NCI-H2081 (cell line): Measurements from ENCODE around the gene SLC35A1.
"Not testable (repeated sequence)": the region's sequence is repeated elsewhere in the genome, so short reads cannot be mapped to it uniquely, and the experiment has no call there.

Experiments
- DNase-seq, 2 experiments: peaks; one replicate each; lab custom pipeline; 2025; lab: John Stamatoyannopoulos, UW

The SLC35A1 gene, protein sequence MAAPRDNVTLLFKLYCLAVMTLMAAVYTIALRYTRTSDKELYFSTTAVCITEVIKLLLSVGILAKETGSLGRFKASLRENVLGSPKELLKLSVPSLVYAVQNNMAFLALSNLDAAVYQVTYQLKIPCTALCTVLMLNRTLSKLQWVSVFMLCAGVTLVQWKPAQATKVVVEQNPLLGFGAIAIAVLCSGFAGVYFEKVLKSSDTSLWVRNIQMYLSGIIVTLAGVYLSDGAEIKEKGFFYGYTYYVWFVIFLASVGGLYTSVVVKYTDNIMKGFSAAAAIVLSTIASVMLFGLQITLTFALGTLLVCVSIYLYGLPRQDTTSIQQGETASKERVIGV

DNA sequence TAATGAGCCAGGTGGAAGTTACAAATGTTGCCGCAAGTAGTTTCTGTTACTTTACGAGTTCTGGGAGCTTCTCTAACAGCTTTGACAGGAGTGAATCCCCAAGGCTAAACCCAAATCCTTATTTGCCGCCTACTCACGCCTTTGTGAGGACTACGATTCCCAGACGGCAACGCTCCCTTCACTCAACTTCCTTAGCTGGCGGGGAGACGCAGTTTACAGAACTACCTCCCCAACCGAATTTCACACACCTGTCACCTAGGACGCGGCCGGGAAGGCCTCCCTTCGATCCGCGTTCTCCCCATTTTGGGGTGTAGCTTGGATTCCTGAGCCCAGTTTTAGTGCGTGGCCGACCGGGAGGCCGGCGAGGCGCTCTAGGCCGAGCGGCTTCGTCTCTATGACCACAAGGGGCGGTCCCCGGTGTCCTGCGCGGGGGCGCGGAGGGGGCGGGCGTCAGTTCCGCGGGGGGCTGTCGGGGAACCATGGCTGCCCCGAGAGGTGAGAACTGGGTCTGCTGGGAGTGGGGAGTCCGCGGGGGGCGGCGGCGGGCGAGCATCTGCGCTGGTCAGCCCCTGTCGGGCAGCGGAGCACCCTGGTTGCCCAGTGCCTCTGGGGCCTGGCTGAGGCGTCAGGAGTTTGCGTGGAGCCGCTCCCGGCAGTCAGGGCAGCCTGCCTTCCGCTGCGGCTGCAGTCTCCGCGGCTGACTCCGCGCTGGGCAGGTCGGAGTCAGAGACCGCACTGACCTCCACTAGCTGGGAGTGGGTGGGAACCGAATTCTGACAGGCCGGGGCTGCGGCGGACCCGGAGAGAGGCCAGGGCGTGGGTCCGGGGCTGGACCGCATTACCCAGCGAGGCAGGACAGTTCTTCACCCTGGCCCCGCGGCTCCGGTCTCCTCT lies at the start of gene SLC35A1:
Gene SLC35A1, plus strand, starts transcription at position 450 of the 894 bp plus-strand sequence. Its CDS starts 30 bp downstream, at position 480.
- DNase-seq: peak; percentile 66 to 89

- DNase-seq: no peak
Measured at GRCh38 chr6:87426789-87427188, 46.0 kb upstream of the SLC35A1 start.

DNA sequence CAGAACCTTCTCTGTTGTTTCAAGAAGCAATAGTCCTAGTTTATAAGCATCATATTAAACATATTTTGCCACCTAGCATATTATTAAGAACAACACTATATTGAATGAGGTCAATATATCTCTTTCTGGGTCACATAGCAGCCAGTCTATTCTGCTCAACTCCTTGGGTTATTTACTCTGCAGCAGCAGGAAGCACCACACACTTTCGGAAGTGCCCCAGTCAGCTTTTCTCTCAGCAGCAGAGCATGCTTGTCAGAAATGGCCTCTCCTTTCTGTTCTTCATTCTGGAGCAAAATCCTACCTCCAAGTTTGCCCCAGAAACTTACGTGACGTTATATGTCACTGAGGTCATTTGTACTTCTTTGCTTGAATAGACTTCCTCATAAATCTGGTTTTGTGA lies 42.3 kb upstream of the SLC35A1 start:
- DNase-seq: no peak

GRCh38 chr6:87431263-87431662 lies 41.5 kb upstream of the SLC35A1 start:
- DNase-seq: no peak

- no peak for DNase-seq
Measured at GRCh38 chr6:87436435-87436834, 36.3 kb upstream of the SLC35A1 start.

DNA sequence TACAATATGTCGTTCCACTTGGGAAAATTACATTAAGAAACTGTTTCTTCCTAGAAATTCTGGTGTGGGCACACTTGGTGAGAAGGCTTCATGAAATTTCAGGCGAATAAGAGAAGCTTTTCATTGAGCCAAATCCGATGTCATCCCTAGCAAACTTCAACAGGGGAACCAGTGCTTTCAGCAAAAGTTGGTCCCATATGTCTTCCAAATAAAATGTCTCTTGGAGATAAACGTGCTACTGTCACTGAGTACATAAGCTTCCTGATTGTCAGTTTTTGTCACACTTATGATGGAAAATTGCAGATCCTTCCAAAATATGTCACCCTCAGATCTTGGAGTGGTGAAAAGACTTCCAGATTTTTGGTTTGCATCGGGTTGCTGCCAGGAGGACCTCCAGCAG lies 31.1 kb upstream of the SLC35A1 start:
- DNase-seq: no peak

GRCh38 chr6:87444362-87444761 lies 28.4 kb upstream of the SLC35A1 start:
- no peak for DNase-seq

GRCh38 chr6:87465051-87465450 lies 7.7 kb upstream of the SLC35A1 start:
- no peak for DNase-seq

- DNase-seq: peak; percentile 39 to 47
Measured at GRCh38 chr6:87473419-87473903, 687 bp downstream of the SLC35A1 start.

- DNase-seq: no peak
Measured at GRCh38 chr6:87481931-87482330, 9.2 kb downstream of the SLC35A1 start.

GRCh38 chr6:87482366-87482765 lies 9.6 kb downstream of the SLC35A1 start:
- no peak for DNase-seq

GRCh38 chr6:87483929-87484328 lies 11.2 kb downstream of the SLC35A1 start:
- no peak for DNase-seq

- no peak for DNase-seq
Measured at GRCh38 chr6:87484491-87484890, 11.7 kb downstream of the SLC35A1 start.

DNA sequence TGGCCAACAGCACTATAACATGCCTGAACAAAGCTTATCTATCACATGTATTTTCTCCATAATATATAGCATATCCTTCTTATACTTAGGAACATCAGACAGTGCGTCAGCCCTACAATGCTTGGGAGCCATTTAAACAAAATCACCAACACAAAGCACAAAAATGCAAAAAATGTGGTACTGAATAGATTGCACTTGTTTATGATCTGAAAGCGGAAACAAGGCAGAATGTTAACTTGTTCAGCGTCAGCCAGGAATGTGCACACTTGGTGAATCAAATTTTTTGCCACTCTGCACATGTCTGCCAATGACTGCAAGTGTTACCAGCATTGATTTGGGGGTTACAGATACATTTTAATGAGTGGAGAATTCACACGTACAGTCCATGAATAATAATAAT lies 14.8 kb downstream of the SLC35A1 start:
- DNase-seq: no peak

DNA sequence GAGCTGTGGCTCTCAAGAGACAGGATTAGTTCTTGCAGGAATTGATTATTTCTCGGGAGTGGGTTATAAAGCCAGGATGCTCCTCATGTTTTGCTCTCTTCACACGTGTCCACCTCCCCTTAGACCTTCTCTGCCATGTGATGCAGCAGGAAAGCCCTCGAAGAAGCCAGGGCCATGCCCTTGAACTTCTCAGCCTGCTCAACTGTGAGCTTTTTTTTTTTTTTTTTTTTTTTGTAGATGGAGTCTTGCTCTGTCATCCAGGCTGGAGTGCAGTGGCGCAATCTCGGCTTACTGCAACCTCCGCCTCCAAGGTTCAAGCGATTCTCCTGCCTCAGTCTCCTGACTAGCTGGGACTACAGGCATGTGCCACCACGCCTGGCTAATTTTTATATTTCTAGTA lies 16.6 kb downstream of the SLC35A1 start:
- DNase-seq: not testable (repeated sequence)

GRCh38 chr6:87494761-87495422 lies 22.1 kb downstream of the SLC35A1 start:
- DNase-seq: no peak

GRCh38 chr6:87498048-87498447 lies 25.3 kb downstream of the SLC35A1 start:
- no peak for DNase-seq

- peak in 1 of 2 experiments; percentile 7 for DNase-seq
Measured at GRCh38 chr6:87501809-87502572, 29.2 kb downstream of the SLC35A1 start.

GRCh38 chr6:87504441-87504840 lies 31.7 kb downstream of the SLC35A1 start:
- DNase-seq: no peak

DNA sequence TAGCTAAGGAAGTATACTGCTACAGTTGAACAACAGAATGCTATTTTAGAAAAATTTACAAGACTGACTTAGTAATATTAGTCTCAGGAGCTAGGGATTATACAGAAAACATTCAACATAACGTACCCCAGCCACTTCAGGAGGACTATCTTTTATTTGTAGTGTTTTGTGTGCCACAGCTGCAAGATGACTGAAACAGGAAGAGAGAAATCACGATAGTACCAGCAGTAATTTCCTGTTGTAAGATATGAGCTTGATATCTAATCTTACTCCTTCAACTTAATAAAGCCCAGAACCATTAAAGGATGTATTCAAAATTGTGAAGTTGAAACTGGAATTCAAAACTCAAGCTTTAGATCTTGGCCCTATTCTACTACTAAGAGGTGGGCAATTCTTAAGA lies 42.1 kb downstream of the SLC35A1 start:
- no peak for DNase-seq

DNA sequence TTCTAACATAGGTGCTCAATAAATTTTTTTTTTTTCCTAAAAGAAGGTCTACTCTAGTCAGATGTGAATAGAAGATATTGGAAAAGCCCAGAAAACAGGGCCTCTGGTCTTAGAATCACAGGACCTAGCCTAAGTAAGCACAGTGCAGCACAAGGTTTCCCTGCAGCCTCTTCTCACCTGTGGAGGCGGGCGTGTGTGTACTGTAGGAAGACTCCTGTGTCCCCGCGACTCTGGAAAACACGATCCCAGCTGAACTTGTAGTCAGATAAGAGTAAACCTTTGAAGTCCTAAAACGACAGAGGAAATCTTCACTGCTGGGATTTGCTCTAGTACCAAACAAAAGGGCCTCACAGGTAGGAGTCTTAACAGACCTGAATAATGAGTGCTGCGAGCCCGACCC lies 45.7 kb downstream of the SLC35A1 start:
- no peak for DNase-seq

DNA sequence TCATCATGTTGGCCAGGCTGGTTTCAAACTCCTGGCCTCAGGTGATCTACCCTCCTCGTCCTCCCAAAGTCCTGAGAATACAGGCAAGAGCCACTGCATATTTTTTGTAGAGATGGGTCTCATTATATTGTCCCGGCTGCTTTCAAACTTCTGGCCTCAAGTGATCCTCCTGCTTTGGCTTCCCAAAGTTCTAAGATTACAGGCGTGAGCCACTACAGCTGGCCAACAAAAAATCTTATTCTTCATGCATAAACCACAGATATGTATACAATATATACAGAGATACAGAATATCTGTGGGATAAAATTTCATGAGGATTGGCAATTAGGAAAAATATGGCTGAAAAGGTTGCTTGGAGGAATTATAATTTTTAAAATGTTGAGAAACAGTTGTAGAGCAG lies 49.9 kb downstream of the SLC35A1 start:
- DNase-seq: no peak
